Measurements from ENCODE around the gene P2RY11.

P2RY11 gene

GRCh38 chr19:10158485-10158884 lies 47.0 kb downstream of the P2RY11 start:
- H3K4me1 Mint-ChIP-seq = no peaks in the 10 kb centered on the region
- H3K4me3 Mint-ChIP-seq = no peak overlapping the region
- H3K9me3 Mint-ChIP-seq = no peaks in the 10 kb centered on the region
- H3K27me3 Mint-ChIP-seq = no peaks in the 10 kb centered on the region
- H3K36me3 Mint-ChIP-seq = peaks cover 81% of the 10 kb centered on the region
- peak overlapping the region; percentile 45 for H3K27ac Mint-ChIP-seq
- no peak for ATAC-seq

GRCh38 chr19:10159610-10160009 lies 48.1 kb downstream of the P2RY11 start:
- H3K4me1 Mint-ChIP-seq = no peaks in the 10 kb centered on the region

GRCh38 chr19:10163536-10163935 lies 52.0 kb downstream of the P2RY11 start:
- Mint-ChIP-seq H3K36me3 (peaks cover 62% of the 10 kb centered on the region), H3K4me3 (no peak overlapping the region), H3K27me3 (no peaks in the 10 kb centered on the region), H3K27ac (no peak overlapping the region), H3K9me3 (no peaks in the 10 kb centered on the region), H3K4me1 (no peaks in the 10 kb centered on the region)
- no peak for ATAC-seq

More at GRCh38 chr19:10159610-10160009, 48.1 kb downstream of the P2RY11 start:
- peaks cover 73% of the 10 kb centered on the region for H3K36me3 Mint-ChIP-seq
- H3K27me3 Mint-ChIP-seq = no peaks in the 10 kb centered on the region
- no peak overlapping the region for H3K27ac Mint-ChIP-seq
- H3K4me3 Mint-ChIP-seq = no peak overlapping the region
- H3K9me3 Mint-ChIP-seq = no peaks in the 10 kb centered on the region
- no peak for ATAC-seq

All from stimulated activated memory B cell treated with anti-CD40 and anti-IgM and Interleukin-4, amounts not matched to agents 10 μg/mL and 1 μg/mL and 100 μg/mL, for 72 hours (primary cell).